ENCODE results near the gene RPS23. TPM values are rescaled to one million over a fixed set of nuclear protein-coding genes. Genes with fewer than 3 reads are reported as not detected.

RPS23 gene
- total RNA-seq, 1 experiment from 2014 or later: 2,206 TPM

DNA sequence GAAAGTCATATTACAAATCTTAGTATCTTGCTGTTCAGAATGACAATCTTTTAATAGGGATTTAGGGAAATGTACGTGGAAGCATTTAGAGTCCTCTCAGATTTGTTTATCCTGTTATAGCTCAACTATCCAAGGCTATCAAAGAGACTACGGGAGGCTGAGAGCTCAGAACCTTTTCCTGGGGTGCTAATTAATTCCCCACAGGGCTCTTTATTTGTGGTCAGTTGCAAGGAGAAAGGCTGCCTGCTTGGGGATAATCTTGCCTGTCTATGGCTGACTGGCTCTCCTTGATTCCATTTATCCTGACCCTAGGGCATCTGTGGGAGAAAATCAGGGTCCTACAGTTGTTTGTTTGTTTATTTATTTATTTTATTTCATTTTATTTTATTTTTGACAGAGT is 28.0 kb upstream of the RPS23 start:
- no peak overlapping the region for H2AFZ ChIP-seq (ENCODE audit: low read depth, low read length, poor library complexity, severe bottlenecking)
- H3K9me3 ChIP-seq (ENCODE audit: control insufficient read depth in 1 of 2, insufficient read depth in 1 of 2, low read depth in 1 of 2, low read length in 2 of 2): no peaks in the 10 kb centered on the region
- ChIA-PET CTCF (no interaction called here), RAD21 (ENCODE audit: low non-redundant PET in 1 of 2, low total read pairs in 2 of 2, uncharacterized antibody in 2 of 2, unreplicated experiment in 2 of 2) (no interaction called here), POLR2A (interaction anchor here (0.9 to 1.5 kb wide), 2 partner anchors 14 to 28 kb away, joined by 3 read pairs; partner anchors contain the start of gene RPS23)
- no peaks in the 10 kb centered on the region for H3K4me1 ChIP-seq (ENCODE audit: control insufficient read depth in 1 of 2, insufficient read depth in 2 of 2, low read length in 2 of 2)
- no peak overlapping the region for H3K27ac ChIP-seq (ENCODE audit: low read depth, low read length)
- H3K4me2 ChIP-seq (ENCODE audit: low read length): no peak overlapping the region
- TF ChIP-seq, protein P1, sequence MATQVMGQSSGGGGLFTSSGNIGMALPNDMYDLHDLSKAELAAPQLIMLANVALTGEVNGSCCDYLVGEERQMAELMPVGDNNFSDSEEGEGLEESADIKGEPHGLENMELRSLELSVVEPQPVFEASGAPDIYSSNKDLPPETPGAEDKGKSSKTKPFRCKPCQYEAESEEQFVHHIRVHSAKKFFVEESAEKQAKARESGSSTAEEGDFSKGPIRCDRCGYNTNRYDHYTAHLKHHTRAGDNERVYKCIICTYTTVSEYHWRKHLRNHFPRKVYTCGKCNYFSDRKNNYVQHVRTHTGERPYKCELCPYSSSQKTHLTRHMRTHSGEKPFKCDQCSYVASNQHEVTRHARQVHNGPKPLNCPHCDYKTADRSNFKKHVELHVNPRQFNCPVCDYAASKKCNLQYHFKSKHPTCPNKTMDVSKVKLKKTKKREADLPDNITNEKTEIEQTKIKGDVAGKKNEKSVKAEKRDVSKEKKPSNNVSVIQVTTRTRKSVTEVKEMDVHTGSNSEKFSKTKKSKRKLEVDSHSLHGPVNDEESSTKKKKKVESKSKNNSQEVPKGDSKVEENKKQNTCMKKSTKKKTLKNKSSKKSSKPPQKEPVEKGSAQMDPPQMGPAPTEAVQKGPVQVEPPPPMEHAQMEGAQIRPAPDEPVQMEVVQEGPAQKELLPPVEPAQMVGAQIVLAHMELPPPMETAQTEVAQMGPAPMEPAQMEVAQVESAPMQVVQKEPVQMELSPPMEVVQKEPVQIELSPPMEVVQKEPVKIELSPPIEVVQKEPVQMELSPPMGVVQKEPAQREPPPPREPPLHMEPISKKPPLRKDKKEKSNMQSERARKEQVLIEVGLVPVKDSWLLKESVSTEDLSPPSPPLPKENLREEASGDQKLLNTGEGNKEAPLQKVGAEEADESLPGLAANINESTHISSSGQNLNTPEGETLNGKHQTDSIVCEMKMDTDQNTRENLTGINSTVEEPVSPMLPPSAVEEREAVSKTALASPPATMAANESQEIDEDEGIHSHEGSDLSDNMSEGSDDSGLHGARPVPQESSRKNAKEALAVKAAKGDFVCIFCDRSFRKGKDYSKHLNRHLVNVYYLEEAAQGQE (IDR thresholded peaks at IDR 0.05; ENCODE audit: low read depth): no peak
- TF ChIP-seq ELF1 (IDR thresholded peaks at IDR 0.05; ENCODE audit: borderline replicate concordance, low read depth) (no peak), SIN3A (IDR thresholded peaks at IDR 0.05; ENCODE audit: low read depth) (no peak), YY1 (IDR thresholded peaks at IDR 0.05; ENCODE audit: extremely low read depth, insufficient replicate concordance, low read depth, low read length) (no peak), EGR1 (IDR thresholded peaks at IDR 0.05; ENCODE audit: low read depth) (no peak), SRF (IDR thresholded peaks at IDR 0.05; ENCODE audit: low read depth) (no peak), EZH2 (IDR thresholded peaks at IDR 0.05) (no peak), FOSL1 (IDR thresholded peaks at IDR 0.05; ENCODE audit: low read depth) (no peak), ZFX (IDR thresholded peaks at IDR 0.05) (no peak), JUND (IDR thresholded peaks at IDR 0.05) (no peak), TCF7L2 (IDR thresholded peaks at IDR 0.05; ENCODE audit: borderline replicate concordance, extremely low read depth, insufficient read depth, insufficient read length) (no peak), POLR2A (IDR thresholded peaks at IDR 0.05; ENCODE audit: borderline replicate concordance, extremely low read depth, insufficient read depth, insufficient read length) (no peak), MAX (IDR thresholded peaks at IDR 0.05) (no peak), ATF3 (IDR thresholded peaks at IDR 0.05) (no peak), POLR2AphosphoS5 (IDR thresholded peaks at IDR 0.05; ENCODE audit: low read depth, low read length) (no peak), EZH2phosphoT487 (IDR thresholded peaks at IDR 0.05; ENCODE audit: borderline replicate concordance) (no peak), CBX3 (IDR thresholded peaks at IDR 0.05; ENCODE audit: low read depth) (no peak), CEBPB (IDR thresholded peaks at IDR 0.05; ENCODE audit: low read depth) (no peak)
- H3K9ac ChIP-seq (ENCODE audit: low read length): no peak overlapping the region
- no peaks in the 10 kb centered on the region for H3K27me3 ChIP-seq (ENCODE audit: insufficient read depth, low read length)
- H3K79me2 ChIP-seq (ENCODE audit: insufficient read depth, low read length): no peaks in the 10 kb centered on the region
- no peaks in the 10 kb centered on the region for H3K9me2 ChIP-seq (ENCODE audit: insufficient read depth)
- intact Hi-C loops (cut with micrococcal nuclease): no loop called here
- no peak overlapping the region for H3K4me3 ChIP-seq (replicated peaks in 1 of 2; ENCODE audit: low read depth in 1 of 2, low read length in 2 of 2)
- ATAC-seq (no peak), DNase-seq (ENCODE audit: low read depth, low spot score) (no peak)
- H4K20me1 ChIP-seq (ENCODE audit: insufficient read depth): no peaks in the 10 kb centered on the region; the same call in 1 of the 2 replicates
- H3K36me3 ChIP-seq (ENCODE audit: control insufficient read depth in 1 of 2, insufficient read depth in 2 of 2, low read length in 2 of 2): no peaks in the 10 kb centered on the region
- no TSS peak for BruUV-seq (replicated peaks)
